Activated CD4-positive, alpha-beta T cell treated with anti-CD3 and anti-CD28 coated beads, Interleukin-2, amount 50 U/mL, for 24 hours (primary cell): ENCODE data around the gene NUP42.

ENCODE experiments used
- DNase-seq, 2 donors: peaks; one replicate each; pipeline ENCODE4 v3.0.0-alpha.2; 2020; ENCODE audit warnings: low read depth in 1 of 2, low spot score in 1 of 2

The NUP42 gene

GRCh38 chr7:23234569-23235296, 52.9 kb downstream of the NUP42 start:
- no peak for DNase-seq

GRCh38 chr7:23235813-23236221, 54.0 kb downstream of the NUP42 start:
- no peak for DNase-seq

- DNase-seq, result no peak
Observed at GRCh38 chr7:23237000-23237399, 55.2 kb downstream of the NUP42 start.

GRCh38 chr7:23238983-23239652, 57.3 kb downstream of the NUP42 start:
- DNase-seq, result no peak

- no peak for DNase-seq
Observed at GRCh38 chr7:23239698-23240097, 57.9 kb downstream of the NUP42 start.

- DNase-seq, result no peak
Observed at GRCh38 chr7:23242321-23242720, 60.5 kb downstream of the NUP42 start.

GRCh38 chr7:23242935-23243334, 61.1 kb downstream of the NUP42 start:
- DNase-seq, result no peak

- no peak for DNase-seq
Observed at GRCh38 chr7:23246555-23246954, 64.7 kb downstream of the NUP42 start, which contains the start of gene GPNMB. GPNMB (plus strand) TSS chr7:23246775; CDS start chr7:23246858, 83 bp downstream.

GRCh38 chr7:23247046-23247602, 65.3 kb downstream of the NUP42 start:
- DNase-seq, result no peak

- no peak for DNase-seq
Observed at GRCh38 chr7:23247603-23248335, 65.9 kb downstream of the NUP42 start.

- no peak for DNase-seq
Observed at GRCh38 chr7:23249486-23249885, 67.6 kb downstream of the NUP42 start.
